KMS-11 (cell line): ENCODE results near the gene AXIN1.
A peak's percentile ranks its signal among the peaks of the same experiment; 100 is the strongest.
"Not testable (repeated sequence)": the region's sequence is repeated elsewhere in the genome, so short reads cannot be mapped to it uniquely, and the experiment has no call there.

Experiments
- H2AFZ ChIP-seq: fragments of 200-600 bp; sonication (generic); 2 replicates; pipeline ENCODE4 v1.6.1; 2016; ENCODE audit warnings: antibody characterized with exemption, mixed run types, low read depth
- H3K27ac ChIP-seq: fragments of 200-600 bp; sonication (generic); 2 replicates; pipeline ENCODE4 v1.6.1; 2016; ENCODE audit warnings: mild to moderate bottlenecking, mixed run types
- H3K27me3 ChIP-seq: fragments of 200-600 bp; sonication (generic); 2 replicates; pipeline ENCODE4 v1.6.1; 2017; ENCODE audit warnings: mild to moderate bottlenecking, low read depth, mixed run types, moderate library complexity; ENCODE audit not compliant: insufficient read depth
- H3K36me3 ChIP-seq: fragments of 200-600 bp; sonication (generic); 2 replicates; pipeline ENCODE4 v1.6.1; 2017; ENCODE audit warnings: mild to moderate bottlenecking, mixed run types; ENCODE audit not compliant: insufficient read depth
- H3K4me1 ChIP-seq: fragments of 200-600 bp; sonication (generic); 2 replicates; pipeline ENCODE4 v1.6.1; 2016; ENCODE audit warnings: mild to moderate bottlenecking, low read depth, mixed run types; ENCODE audit not compliant: poor library complexity, severe bottlenecking
- H3K4me2 ChIP-seq: fragments of 200-600 bp; sonication (generic); 2 replicates; pipeline ENCODE4 v1.7.0; 2016; ENCODE audit warnings: mild to moderate bottlenecking, mixed run types
- H3K4me3 ChIP-seq: fragments of 200-600 bp; sonication (generic); IDR thresholded peaks from 2 replicates; pipeline ENCODE4 v1.6.1; 2017; ENCODE audit warnings: low read depth, low read length, mixed read lengths; ENCODE audit not compliant: insufficient read depth
- H3K79me2 ChIP-seq: fragments of 200-600 bp; sonication (generic); 2 replicates; pipeline ENCODE4 v1.6.1; 2016; ENCODE audit warnings: low read depth, mixed run types; ENCODE audit not compliant: insufficient read depth
- H3K9ac ChIP-seq: fragments of 200-600 bp; sonication (generic); 2 replicates; pipeline ENCODE4 v1.6.1; 2016; ENCODE audit warnings: mild to moderate bottlenecking, mixed run types
- H4K20me1 ChIP-seq: fragments of 200-600 bp; sonication (generic); 2 replicates; pipeline ENCODE4 v1.6.1; 2016; ENCODE audit warnings: mild to moderate bottlenecking, mixed run types; ENCODE audit not compliant: insufficient read depth
- CTCF ChIP-seq: fragments of 200-600 bp; sonication (generic); conservative IDR thresholded peaks from 2 replicates; pipeline ENCODE4 v1.6.1; 2017; ENCODE audit warnings: low read depth, mild to moderate bottlenecking, antibody characterized with exemption, low read length, moderate library complexity, mixed read lengths

Gene AXIN1

GRCh38 chr16:353404-354290 is 1.1 kb upstream of the AXIN1 start:
- H2AFZ ChIP-seq: peak overlapping the region; percentile 87
- H3K27ac ChIP-seq: no peak overlapping the region
- H3K9ac ChIP-seq: peak overlapping the region; percentile 10; the same call in 1 of the 2 replicates
- H3K79me2 ChIP-seq: peaks cover 22% of the 10 kb centered on the region; the same call in 1 of the 2 replicates
- no peaks in the 10 kb centered on the region for H3K36me3 ChIP-seq
- peak overlapping the region; percentile 72 for H3K4me2 ChIP-seq
- no peak for TF ChIP-seq CTCF
- no peak overlapping the region for H3K4me3 ChIP-seq
- H3K27me3 ChIP-seq: no peaks in the 10 kb centered on the region
- peaks cover 21% of the 10 kb centered on the region for H3K4me1 ChIP-seq
- H4K20me1 ChIP-seq: no peaks in the 10 kb centered on the region

DNA sequence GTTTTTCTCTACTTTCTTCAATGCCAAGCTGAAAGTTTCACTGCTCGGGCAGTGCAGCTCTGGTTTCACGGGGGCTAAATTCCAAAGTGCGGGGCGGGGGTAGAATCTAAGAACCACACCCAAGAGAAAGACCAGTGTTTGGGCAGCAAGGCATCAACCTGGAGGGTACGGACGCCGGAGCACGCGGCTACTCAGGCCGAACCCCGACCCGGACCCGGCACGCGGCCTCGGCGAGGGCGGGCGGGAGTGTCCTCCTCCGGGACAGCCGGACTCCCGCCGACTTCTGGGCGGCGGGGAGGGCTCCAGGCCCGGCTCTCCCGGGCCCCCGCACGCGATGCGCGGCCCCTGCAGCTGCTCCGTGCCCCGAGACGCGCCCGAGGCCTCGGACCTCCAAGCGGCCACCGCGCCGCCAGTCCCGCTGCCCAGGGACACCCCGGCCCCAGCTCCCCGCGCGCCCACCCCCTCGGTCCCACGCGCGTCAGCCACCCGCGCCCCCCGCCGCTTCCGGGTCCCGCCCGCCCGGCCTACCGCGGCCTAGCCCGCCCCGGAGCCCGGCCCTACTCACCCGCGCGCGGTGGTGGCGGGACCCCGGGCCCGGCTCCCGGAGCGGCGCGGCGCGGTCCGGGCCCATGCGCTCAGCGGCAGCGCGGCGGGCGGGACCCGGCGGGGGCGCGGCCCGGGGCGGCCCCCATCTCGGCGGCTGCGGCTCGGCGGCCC is 561 bp downstream of the AXIN1 start:
- H3K9ac ChIP-seq: peak overlapping the region; percentile 68
- 0 out of 2 replicates have a peak overlapping the region, but pooled peaks have one; percentile 51 for H2AFZ ChIP-seq
- peaks cover 36% of the 10 kb centered on the region; the same call in 1 of the 2 replicates for H3K79me2 ChIP-seq
- H3K27me3 ChIP-seq: no peaks in the 10 kb centered on the region
- peak overlapping the region; percentile 90 for H3K4me2 ChIP-seq
- no peak for TF ChIP-seq CTCF
- H4K20me1 ChIP-seq: no peaks in the 10 kb centered on the region
- no peaks in the 10 kb centered on the region for H3K36me3 ChIP-seq
- H3K4me3 ChIP-seq: no peak overlapping the region
- peaks cover 21% of the 10 kb centered on the region for H3K4me1 ChIP-seq
- no peak overlapping the region; the same call in 1 of the 2 replicates for H3K27ac ChIP-seq

DNA sequence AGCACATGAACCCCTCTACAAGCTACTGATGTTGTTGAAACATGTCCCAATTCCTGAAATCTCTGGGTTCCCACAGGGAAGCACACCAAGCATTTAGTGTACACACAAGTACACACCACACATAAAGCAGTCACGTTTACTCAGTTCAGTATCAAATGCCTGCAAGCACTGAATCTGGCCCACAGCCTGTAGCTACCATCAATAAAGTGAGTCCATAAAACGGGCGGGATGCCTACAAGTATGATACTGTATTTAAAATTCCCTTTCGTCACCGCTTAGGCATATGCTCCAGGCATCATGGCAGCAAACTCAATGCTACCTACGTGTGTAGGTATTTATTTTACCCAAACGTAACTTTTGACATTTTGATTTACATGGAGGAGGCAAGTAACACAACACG is 2.3 kb downstream of the AXIN1 start:
- Histone ChIP-seq H3K36me3 (no peaks in the 10 kb centered on the region), H3K27ac (no peak overlapping the region), H3K4me3 (no peak overlapping the region), H3K79me2 (peaks cover 41% of the 10 kb centered on the region; the same call in 1 of the 2 replicates), H3K9ac (no peak overlapping the region), H3K27me3 (no peaks in the 10 kb centered on the region), H2AFZ (no peak overlapping the region), H4K20me1 (no peaks in the 10 kb centered on the region), H3K4me1 (peaks cover 21% of the 10 kb centered on the region), H3K4me2 (no peak overlapping the region)
- no peak for TF ChIP-seq CTCF

GRCh38 chr16:349211-349610 is 3.3 kb downstream of the AXIN1 start:
- Histone ChIP-seq H2AFZ (no peak overlapping the region), H3K4me3 (no peak overlapping the region), H3K4me1 (peaks cover 21% of the 10 kb centered on the region), H3K36me3 (no peaks in the 10 kb centered on the region), H4K20me1 (no peaks in the 10 kb centered on the region), H3K4me2 (no peak overlapping the region), H3K27ac (no peak overlapping the region), H3K79me2 (peaks cover 49% of the 10 kb centered on the region; the same call in 1 of the 2 replicates), H3K27me3 (no peaks in the 10 kb centered on the region), H3K9ac (no peak overlapping the region)
- TF ChIP-seq CTCF: no peak

DNA sequence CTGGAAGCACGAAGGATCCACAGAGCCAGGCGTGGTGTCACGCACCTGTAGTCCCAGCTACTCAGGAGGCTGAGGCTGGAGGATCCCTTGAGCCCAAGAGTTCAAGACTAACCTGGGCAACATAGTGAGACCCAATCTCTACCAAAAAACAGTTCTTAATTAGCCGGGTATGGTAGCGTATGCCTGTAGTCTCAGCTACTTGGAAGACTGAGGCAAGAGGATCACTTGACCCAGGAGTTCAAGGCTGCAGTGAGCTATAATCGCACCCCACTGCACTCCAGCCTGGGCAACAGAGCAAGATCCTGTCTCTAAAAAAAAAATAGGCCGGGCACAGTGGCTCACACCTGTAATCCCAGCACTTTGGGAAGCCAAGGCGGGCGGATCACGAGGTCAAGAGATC is 4.0 kb downstream of the AXIN1 start:
- H3K4me1 ChIP-seq: peaks cover 21% of the 10 kb centered on the region
- peaks cover 54% of the 10 kb centered on the region; the same call in 1 of the 2 replicates for H3K79me2 ChIP-seq
- H4K20me1 ChIP-seq, H3K4me2 ChIP-seq, H3K27ac ChIP-seq, H2AFZ ChIP-seq, H3K27me3 ChIP-seq, H3K36me3 ChIP-seq, H3K4me3 ChIP-seq, H3K9ac ChIP-seq: not testable (repeated sequence)
